Esophagus squamous epithelium (tissue), 5 donors: ENCODE results near the gene MOCS3. TPM values are rescaled to one million over a fixed set of nuclear protein-coding genes. Genes with fewer than 3 reads are reported as not detected.

Experiments
- DNase-seq: peaks from one replicate; lab custom pipeline; 2025; lab: John Stamatoyannopoulos, UW
- H3K27ac ChIP-seq, 4 donors: fragments of 200-600 bp; sonication (generic); one replicate each; pipeline ENCODE4 v1.5.1; 2016 to 2019; ENCODE audit warnings: mild to moderate bottlenecking in 1 of 4
- H3K27me3 ChIP-seq, 4 donors: fragments of 200-600 bp; sonication (generic); 1 replicate in 3 of 4; 2 replicates in 1 of 4; pipeline versions ENCODE4 v1.5.1 to v1.6.0; 2017 to 2021; ENCODE audit warnings: antibody characterized with exemption in 1 of 4
- H3K36me3 ChIP-seq, 3 donors: fragments of 200-600 bp; sonication (generic); one replicate each; pipeline ENCODE4 v1.5.1; 2016 to 2019
- H3K4me1 ChIP-seq, 3 donors: fragments of 200-600 bp; sonication (generic); one replicate each; pipeline ENCODE4 v1.5.1; 2017 to 2019
- H3K4me3 ChIP-seq, 4 donors: fragments of 200-600 bp; sonication (generic); 1 replicate in 3 of 4; 2 replicates in 1 of 4; pipeline ENCODE4 v1.5.1; 2016 to 2019; ENCODE audit warnings: mild to moderate bottlenecking in 2 of 4, moderate library complexity in 1 of 4
- H3K9me3 ChIP-seq, 3 donors: fragments of 200-600 bp; sonication (generic); one replicate each; pipeline ENCODE4 v1.5.1; 2016 to 2019
- POLR2A ChIP-seq, 4 donors: fragments of 450-650 bp; IDR thresholded peaks; one replicate each; pipeline ENCODE4 v1.6.1; 2017; ENCODE audit warnings: antibody characterized with exemption in 4 of 4, mild to moderate bottlenecking in 4 of 4, moderate library complexity in 3 of 4
- WGBS, 2 donors: methylation state at CpG; one replicate each; pipeline ENCODE4 v1.1.5; 2018; 5-methylcytosine and 5-hydroxymethylcytosine counted together
- intact Hi-C: fragments of 100-400 bp; cut with DNase I; formaldehyde crosslinking; loops from one replicate; pipeline ENCODE4 v1.15.0; 2022
- total RNA-seq, 4 donors: library from RNA; depleted of rRNA; stranded (reverse); fragments of >200 nt; gene quantifications; one replicate each; pipeline ENCODE4 v1.1.0, GENCODE V29; 2016
- TF ChIP-seq, protein P1 (sequence below), 6 experiments: fragments of 450-650 bp in 4 of 6; fragments of 200-600 bp in 2 of 6; sonication (generic) in 2 of 6; IDR thresholded peaks; one replicate each; pipeline ENCODE4 v1.5.1; 2016 to 2019; ENCODE audit warnings: antibody characterized with exemption in 6 of 6, mild to moderate bottlenecking in 4 of 6, moderate library complexity in 4 of 6
- donor health status: DM: yes; HTN: yes; CAD: no.

The MOCS3 gene
- total RNA-seq, 4 donors from 2014 or later = 4.1 to 6.7 (median 5.4) TPM

DNA sequence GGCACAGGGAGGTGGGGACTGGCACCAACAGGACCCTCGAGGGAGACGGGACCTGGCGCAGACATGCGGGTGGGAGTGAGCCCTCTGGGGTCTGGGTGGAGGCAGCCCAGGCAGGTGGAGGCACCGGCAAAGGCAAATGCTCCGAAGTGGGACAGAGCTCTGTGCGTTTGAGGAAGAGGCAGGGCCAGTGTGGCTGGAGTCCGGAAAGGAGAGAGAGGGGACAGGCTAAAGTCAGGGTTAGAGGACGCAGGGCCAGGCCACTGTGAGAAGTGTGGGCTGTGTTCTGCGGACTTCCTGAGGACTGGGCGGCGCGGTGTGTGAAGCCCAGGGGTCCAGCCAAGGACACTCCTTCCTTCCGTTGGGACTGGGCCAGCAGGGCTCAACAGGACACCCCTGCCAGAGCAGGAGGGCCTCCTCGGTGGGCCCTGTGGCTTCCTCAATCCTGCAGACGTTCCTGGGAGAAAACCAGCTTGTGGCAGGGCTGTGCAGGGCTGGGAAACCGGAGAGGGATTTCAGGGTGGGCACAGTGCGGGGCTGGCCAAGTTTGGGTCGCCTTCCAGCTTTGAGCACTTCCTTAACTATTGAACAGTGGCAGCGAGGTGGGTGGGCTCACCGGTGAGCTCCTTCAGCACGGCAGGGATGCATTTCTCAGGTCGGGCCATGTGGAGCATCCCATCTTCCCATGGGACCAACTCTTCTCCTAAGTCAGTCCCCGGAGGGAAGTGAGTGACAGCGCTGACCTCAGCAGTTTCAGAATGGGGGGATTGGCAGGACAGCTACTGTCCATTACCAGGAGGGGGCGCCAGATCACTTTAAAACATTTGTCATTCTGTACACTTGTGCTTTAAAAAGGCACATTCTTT is 22.5 kb downstream of the MOCS3 start:
- peaks cover 2 to 24% (median 6%) of the 10 kb centered on the region in 3 donors for H3K4me1 ChIP-seq
- H3K27me3 ChIP-seq = peaks cover 0 to 86% (median 0%) of the 10 kb centered on the region in 4 donors
- TF ChIP-seq POLR2A (IDR thresholded peaks at IDR 0.05) = no peak
- TF ChIP-seq, protein P1, sequence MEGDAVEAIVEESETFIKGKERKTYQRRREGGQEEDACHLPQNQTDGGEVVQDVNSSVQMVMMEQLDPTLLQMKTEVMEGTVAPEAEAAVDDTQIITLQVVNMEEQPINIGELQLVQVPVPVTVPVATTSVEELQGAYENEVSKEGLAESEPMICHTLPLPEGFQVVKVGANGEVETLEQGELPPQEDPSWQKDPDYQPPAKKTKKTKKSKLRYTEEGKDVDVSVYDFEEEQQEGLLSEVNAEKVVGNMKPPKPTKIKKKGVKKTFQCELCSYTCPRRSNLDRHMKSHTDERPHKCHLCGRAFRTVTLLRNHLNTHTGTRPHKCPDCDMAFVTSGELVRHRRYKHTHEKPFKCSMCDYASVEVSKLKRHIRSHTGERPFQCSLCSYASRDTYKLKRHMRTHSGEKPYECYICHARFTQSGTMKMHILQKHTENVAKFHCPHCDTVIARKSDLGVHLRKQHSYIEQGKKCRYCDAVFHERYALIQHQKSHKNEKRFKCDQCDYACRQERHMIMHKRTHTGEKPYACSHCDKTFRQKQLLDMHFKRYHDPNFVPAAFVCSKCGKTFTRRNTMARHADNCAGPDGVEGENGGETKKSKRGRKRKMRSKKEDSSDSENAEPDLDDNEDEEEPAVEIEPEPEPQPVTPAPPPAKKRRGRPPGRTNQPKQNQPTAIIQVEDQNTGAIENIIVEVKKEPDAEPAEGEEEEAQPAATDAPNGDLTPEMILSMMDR (IDR thresholded peaks at IDR 0.05) = peak; percentile 38 to 76 (median 64)
- DNase-seq = no peak
- no peaks in the 10 kb centered on the region for H3K36me3 ChIP-seq
- no peaks in the 10 kb centered on the region for H3K9me3 ChIP-seq
- H3K4me3 ChIP-seq = no peak overlapping the region
- H3K27ac ChIP-seq = peak overlapping the region in 2 of 4 donors; percentile 9 to 55
- 55 to 63% methylated on average over 12 to 19 of the region's 26 CpGs for WGBS, 2 donors
- intact Hi-C loops = no loop called here

DNA sequence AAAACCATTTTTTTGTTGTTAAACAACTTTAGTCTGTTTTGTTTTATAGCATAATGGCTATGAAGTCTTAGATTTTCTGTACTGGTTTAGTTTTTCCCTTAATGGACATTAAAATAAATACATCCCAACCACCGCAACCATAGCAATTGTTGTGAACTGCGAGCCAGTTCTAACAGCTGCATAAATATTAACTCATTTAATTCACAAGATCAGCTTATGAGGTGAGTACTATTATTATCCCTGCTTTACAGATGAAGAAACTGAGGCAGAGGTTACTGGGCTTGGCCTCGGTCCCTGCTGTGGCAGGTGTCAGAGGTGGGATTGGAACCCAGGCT is 23.1 kb downstream of the MOCS3 start:
- peaks cover 0 to 87% (median 0%) of the 10 kb centered on the region in 4 donors for H3K27me3 ChIP-seq
- H3K36me3 ChIP-seq = no peaks in the 10 kb centered on the region
- intact Hi-C loops = no loop called here
- H3K4me3 ChIP-seq = no peak overlapping the region
- 60 to 79% methylated on average over 3 of the region's 3 CpGs for WGBS, 2 donors
- TF ChIP-seq, protein P1 (IDR thresholded peaks at IDR 0.05) = no peak
- no peak for TF ChIP-seq POLR2A (IDR thresholded peaks at IDR 0.05)
- peaks cover 2 to 24% (median 6%) of the 10 kb centered on the region in 3 donors for H3K4me1 ChIP-seq
- H3K9me3 ChIP-seq = no peaks in the 10 kb centered on the region
- DNase-seq = no peak
- no peak overlapping the region for H3K27ac ChIP-seq

DNA sequence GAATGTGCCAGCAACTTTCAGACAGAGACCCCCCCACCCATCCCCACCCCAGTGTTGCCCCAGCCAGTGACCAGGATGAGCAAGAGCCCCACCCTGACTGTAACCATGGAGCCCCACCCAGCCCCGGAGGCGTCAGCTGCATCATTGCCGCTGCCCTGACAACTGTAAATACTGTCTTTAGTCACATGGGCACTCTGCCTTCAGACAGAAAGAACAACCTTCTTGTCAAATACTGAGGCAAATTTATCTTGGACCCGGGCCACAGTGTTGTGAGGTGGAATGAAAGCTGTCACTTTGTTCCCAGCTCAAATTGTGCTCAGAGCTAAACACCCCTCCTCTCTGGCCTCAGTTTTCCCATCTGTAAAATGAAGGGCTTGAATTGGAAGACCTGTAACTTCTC is 23.7 kb downstream of the MOCS3 start:
- WGBS, 2 donors = 16 to 18% methylated on average over 3 of the region's 4 CpGs
- Histone ChIP-seq H3K27me3 (peaks cover 0 to 80% (median 0%) of the 10 kb centered on the region in 4 donors), H3K9me3 (no peaks in the 10 kb centered on the region), H3K4me1 (peaks cover 2 to 24% (median 6%) of the 10 kb centered on the region in 3 donors), H3K36me3 (no peaks in the 10 kb centered on the region), H3K27ac (no peak overlapping the region), H3K4me3 (no peak overlapping the region)
- intact Hi-C loops = no loop called here
- DNase-seq = no peak
- TF ChIP-seq, protein P1 (IDR thresholded peaks at IDR 0.05) = no peak
- TF ChIP-seq POLR2A (IDR thresholded peaks at IDR 0.05) = no peak

- no peaks in the 10 kb centered on the region for H3K36me3 ChIP-seq
- TF ChIP-seq, protein P1 (IDR thresholded peaks at IDR 0.05) = no peak
- no peak for TF ChIP-seq POLR2A (IDR thresholded peaks at IDR 0.05)
- H3K9me3 ChIP-seq = no peaks in the 10 kb centered on the region
- peaks cover 2 to 30% (median 6%) of the 10 kb centered on the region in 3 donors for H3K4me1 ChIP-seq
- no peak overlapping the region for H3K4me3 ChIP-seq
- no peak for DNase-seq
- WGBS, 2 donors = 51 to 53% methylated on average over 2 of the region's 2 CpGs
- intact Hi-C loops = no loop called here
- peaks cover 0 to 72% (median 0%) of the 10 kb centered on the region in 4 donors for H3K27me3 ChIP-seq
- no peak overlapping the region for H3K27ac ChIP-seq
Measured at GRCh38 chr20:50983321-50983720, 24.7 kb downstream of the MOCS3 start.

- Histone ChIP-seq H3K4me1 (peaks cover 3 to 17% (median 4%) of the 10 kb centered on the region in 3 donors), H3K4me3 (no peak overlapping the region), H3K27me3 (peaks cover 0 to 36% (median 0%) of the 10 kb centered on the region in 4 donors), H3K27ac (no peak overlapping the region), H3K36me3 (no peaks in the 10 kb centered on the region), H3K9me3 (no peaks in the 10 kb centered on the region)
- 2 to 9% methylated on average over 8 to 13 of the region's 13 CpGs for WGBS, 2 donors
- DNase-seq = peak; percentile 14
- TF ChIP-seq POLR2A (IDR thresholded peaks at IDR 0.05) = no peak
- TF ChIP-seq, protein P1 (IDR thresholded peaks at IDR 0.05) = peak; percentile 66 to 94 (median 91)
- intact Hi-C loops = no loop called here
Measured at GRCh38 chr20:50987493-50988210, 29.0 kb downstream of the MOCS3 start.
